HepG2 (cell line): ENCODE data around the gene DMKN. TPM values are rescaled to one million over a fixed set of nuclear protein-coding genes. Genes with fewer than 3 reads are reported as not detected.
A peak's percentile ranks its signal among the peaks of the same experiment; 100 is the strongest.

Experiments
- FOSL1 ChIP-seq: sonication (generic); formaldehyde crosslinking; IDR thresholded peaks from 2 replicates; pipeline ENCODE4 v1.9.0; 2021; ENCODE audit warnings: missing genetic modification reagents, borderline replicate concordance
- JARID2 ChIP-seq: sonication (generic); formaldehyde crosslinking; IDR thresholded peaks from 2 replicates; pipeline ENCODE4 v1.8.1; 2023; ENCODE audit warnings: missing genetic modification reagents, inconsistent platforms; ENCODE audit not compliant: insufficient replicate concordance
- NCOA2 ChIP-seq: sonication (generic); formaldehyde crosslinking; IDR thresholded peaks from 2 replicates; pipeline ENCODE4 v1.8.0; 2022; ENCODE audit warnings: inconsistent platforms
- NR0B2 ChIP-seq: sonication (generic); formaldehyde crosslinking; IDR thresholded peaks from 2 replicates; pipeline ENCODE4 v1.4.0; 2020; ENCODE audit warnings: mild to moderate bottlenecking, missing genetic modification reagents
- ZBTB40 ChIP-seq, 2 experiments: fragments of 450-650 bp in 1 of 2; sonication (generic) in 1 of 2; formaldehyde crosslinking in 1 of 2; IDR thresholded peaks; 2 replicates each; pipeline versions ENCODE4 v1.6.1 to v1.8.0; 2016 to 2022; ENCODE audit warnings: antibody characterized with exemption in 1 of 2, mild to moderate bottlenecking in 1 of 2, missing genetic modification reagents in 1 of 2
- ZNF318 ChIP-seq: sonication (generic); formaldehyde crosslinking; IDR thresholded peaks from 2 replicates; pipeline ENCODE4 v1.4.0; 2020; ENCODE audit warnings: mild to moderate bottlenecking, missing genetic modification reagents
- ZNF513 ChIP-seq: sonication (generic); formaldehyde crosslinking; conservative IDR thresholded peaks from 2 replicates; pipeline ENCODE4 v1.5.0; 2020; ENCODE audit warnings: missing genetic modification reagents
- polyA plus RNA-seq, 8 experiments: library from polyadenylated mRNA; depleted of rRNA in 3 of 8; stranded (reverse) in 7 of 8; unstranded in 1 of 8; fragments of >200 nt; fragmentation: Illumina TruSeq in 4 of 8; extraction: Trizol in 4 of 8; gene quantifications; 2 replicates each; pipeline versions ENCODE4 v1.2.1 to v1.2.3, GENCODE V29; 2011 to 2016; ENCODE audit warnings: low read depth in 4 of 8, missing spikeins in 1 of 8, mixed read lengths in 1 of 8; ENCODE audit not compliant: insufficient read depth in 1 of 8
- total RNA-seq, 5 experiments: library from RNA; depleted of rRNA; stranded (reverse); fragments of >200 nt; fragmentation: Illumina TruSeq; extraction: Trizol; gene quantifications; 2 replicates each; pipeline ENCODE4 v1.2.3, GENCODE V29; 2016; ENCODE audit warnings: low read depth in 1 of 5

Gene DMKN
- total and polyA plus RNA-seq, 2 of the 13 experiments (the other 11 are each of a cell fraction or from before 2014, with no cell fraction given), result 50.8 to 57.1 TPM

GRCh38 chr19:35545001-35545854, 31.8 kb upstream of the DMKN start, which contains the start of gene TMEM147 (continued):
- TF ChIP-seq ZNF318 (CRISPR knock-in tag) (no peak), NR0B2 (peak; percentile 64), ZBTB40 (IDR thresholded peaks at IDR 0.05) (no peak), ZBTB40 (CRISPR knock-in tag; IDR thresholded peaks at IDR 0.05) (peak; percentile 31; the same call in 1 of the 2 replicates), FOSL1 (CRISPR knock-in tag) (no peak), ZNF513 (no peak), JARID2 (CRISPR knock-in tag) (no peak), NCOA2 (CRISPR knock-in tag) (peak; percentile 48; the same call in 1 of the 2 replicates)
